GM23338 (cell line): Measurements from ENCODE around the gene CASR. TPM values are rescaled to one million over a fixed set of nuclear protein-coding genes. Genes with fewer than 3 reads are reported as not detected.

Source experiments
- ATAC-seq: fragments of 200-7000 bp; cut with Tn5 transposase; 3 replicates; pipeline ENCODE4 v1.9.1; 2020
- DNase-seq: peaks from one replicate; pipeline ENCODE4 v3.0.0-alpha.2; 2015; ENCODE audit warnings: low spot score
- H2AFZ ChIP-seq: fragments of 200-600 bp; sonication (generic); 2 replicates; pipeline ENCODE4 v1.8.0; 2016; ENCODE audit warnings: antibody characterized with exemption, mild to moderate bottlenecking, moderate library complexity
- H3F3A ChIP-seq: fragments of 200-600 bp; sonication (generic); replicated peaks from 2 replicates; pipeline ENCODE4 v1.8.0; 2017; ENCODE audit warnings: antibody characterized with exemption, mixed run types, low read depth
- H3K27ac ChIP-seq: fragments of 200-600 bp; sonication (generic); 2 replicates; pipeline ENCODE4 v1.6.1; 2016; ENCODE audit warnings: low read depth
- H3K27me3 ChIP-seq: fragments of 200-600 bp; sonication (generic); 2 replicates; pipeline ENCODE4 v1.8.0; 2016; ENCODE audit warnings: mild to moderate bottlenecking, mixed run types, moderate library complexity; ENCODE audit not compliant: insufficient read depth
- H3K36me3 ChIP-seq: fragments of 200-600 bp; sonication (generic); 2 replicates; pipeline ENCODE4 v1.8.0; 2016; ENCODE audit warnings: mild to moderate bottlenecking; ENCODE audit not compliant: insufficient read depth
- H3K4me1 ChIP-seq: fragments of 200-600 bp; sonication (generic); 2 replicates; pipeline ENCODE4 v1.8.0; 2016; ENCODE audit warnings: mild to moderate bottlenecking, moderate library complexity; ENCODE audit not compliant: insufficient read depth
- H3K4me2 ChIP-seq: fragments of 200-600 bp; sonication (generic); 2 replicates; pipeline ENCODE4 v1.7.1; 2017; ENCODE audit warnings: mixed run types
- H3K4me3 ChIP-seq: fragments of 200-600 bp; sonication (generic); 2 replicates; pipeline ENCODE4 v1.6.1; 2016; ENCODE audit warnings: mixed run types
- H3K79me2 ChIP-seq: fragments of 200-600 bp; sonication (generic); replicated peaks from 2 replicates; pipeline ENCODE4 v1.8.0; 2017; ENCODE audit warnings: mild to moderate bottlenecking; ENCODE audit not compliant: insufficient read depth
- H3K9me2 ChIP-seq: fragments of 200-600 bp; sonication (generic); 2 replicates; pipeline ENCODE4 v1.8.0; 2017; ENCODE audit not compliant: insufficient read depth
- H4K20me1 ChIP-seq: fragments of 200-600 bp; sonication (generic); replicated peaks from 2 replicates; pipeline ENCODE4 v1.8.0; 2017; ENCODE audit warnings: mild to moderate bottlenecking; ENCODE audit not compliant: insufficient read depth
- H3K27ac Mint-ChIP-seq: 2 replicates; pipeline ENCODE4 v1.8.0; 2020; ENCODE audit warnings: inconsistent platforms, mild to moderate bottlenecking, moderate library complexity, mixed read lengths
- H3K27me3 Mint-ChIP-seq: 3 replicates; pipeline ENCODE4 v1.8.0; 2022; ENCODE audit warnings: low read depth, mild to moderate bottlenecking, moderate library complexity, mixed read lengths, inconsistent platforms; ENCODE audit not compliant: insufficient read depth, poor library complexity
- H3K36me3 Mint-ChIP-seq: 3 replicates; pipeline ENCODE4 v1.8.0; 2021; ENCODE audit warnings: low read depth, mild to moderate bottlenecking, inconsistent platforms, moderate library complexity, mixed read lengths
- H3K4me1 Mint-ChIP-seq: 3 replicates; pipeline ENCODE4 v1.8.0; 2020; ENCODE audit warnings: mild to moderate bottlenecking, inconsistent platforms, mixed read lengths
- H3K4me3 Mint-ChIP-seq: 3 replicates; pipeline ENCODE4 v1.8.0; 2021; ENCODE audit warnings: moderate library complexity, mild to moderate bottlenecking, inconsistent platforms, mixed read lengths
- H3K9me3 Mint-ChIP-seq: 3 replicates; pipeline ENCODE4 v1.8.0; 2020; ENCODE audit warnings: moderate library complexity, mild to moderate bottlenecking, inconsistent platforms, mixed read lengths
- CREB1 ChIP-seq: fragments of 250-450 bp; sonication (Bioruptor Pico); IDR thresholded peaks from 2 replicates; pipeline ENCODE4 v1.5.0; 2020; ENCODE audit warnings: low read depth, mild to moderate bottlenecking, moderate library complexity
- CTCF ChIP-seq, 2 experiments: fragments of 200-600 bp in 1 of 2; sonication (generic) in 1 of 2; conservative IDR thresholded peaks; 2 replicates each; pipeline versions ENCODE4 v1.5.1 to v1.6.1; 2016 to 2017; ENCODE audit warnings: antibody characterized with exemption in 2 of 2, low read depth in 2 of 2, mild to moderate bottlenecking in 2 of 2, moderate library complexity in 1 of 2
- EZH2phosphoT487 ChIP-seq: fragments of 200-600 bp; sonication (generic); IDR thresholded peaks from one replicate; pipeline ENCODE4 v1.8.1; 2018; ENCODE audit warnings: antibody characterized with exemption; ENCODE audit not compliant: unreplicated experiment
- REST ChIP-seq: IDR thresholded peaks from one replicate; pipeline ENCODE4 v1.6.1; 2018; ENCODE audit warnings: antibody characterized with exemption; ENCODE audit not compliant: unreplicated experiment
- ZNF462 ChIP-seq: fragments of 250-450 bp; sonication (Bioruptor Pico); IDR thresholded peaks from 2 replicates; pipeline ENCODE4 v1.5.0; 2020; ENCODE audit warnings: mild to moderate bottlenecking, moderate library complexity
- polyA plus RNA-seq: library from polyadenylated mRNA; unstranded; fragments of >200 nt; fragmentation: Nextera tagmentation; extraction: Ambion mirVana; gene quantifications from 2 replicates; pipeline ENCODE4 v1.2.1, GENCODE V29; 2016
- total RNA-seq: library from RNA; depleted of rRNA; stranded (reverse); fragments of >200 nt; shearing (Covaris generic); gene quantifications from 2 replicates; pipeline ENCODE4 v1.2.3, GENCODE V29; 2014

The CASR gene
- total and polyA plus RNA-seq, 2 experiments from 2014 or later: 0.08 to 0.56 TPM

GRCh38 chr3:122269045-122269444 lies 85.6 kb downstream of the CASR start:
- peaks cover 4% of the 10 kb centered on the region; the same call in 1 of the 3 replicates for H3K9me3 Mint-ChIP-seq
- no peaks in the 10 kb centered on the region for H3K4me1 ChIP-seq
- no peaks in the 10 kb centered on the region for H3K27me3 Mint-ChIP-seq
- no peak overlapping the region for H3K4me3 ChIP-seq
- peaks cover 6% of the 10 kb centered on the region; the same call in 1 of the 2 replicates for H3K9me2 ChIP-seq
- H2AFZ ChIP-seq: no peak overlapping the region
- H3K79me2 ChIP-seq: no peaks in the 10 kb centered on the region
- H3K27me3 ChIP-seq: no peaks in the 10 kb centered on the region
- no peaks in the 10 kb centered on the region for H3K36me3 ChIP-seq
- no peak for DNase-seq
- no peaks in the 10 kb centered on the region for H3K4me1 Mint-ChIP-seq
- H3K27ac Mint-ChIP-seq: no peak overlapping the region
- TF ChIP-seq CTCF (conservative IDR thresholded peaks at IDR 0.05; ENCODE audit: low read depth in 2 of 2) (no peak), REST (no peak), CREB1 (CRISPR knock-in tag) (no peak), ZNF462 (no peak), EZH2phosphoT487 (no peak)
- ATAC-seq: no peak
- H3K4me2 ChIP-seq: no peak overlapping the region
- H3K4me3 Mint-ChIP-seq: no peak overlapping the region
- H3K36me3 Mint-ChIP-seq: no peaks in the 10 kb centered on the region
- H3K27ac ChIP-seq: no peak overlapping the region
- H4K20me1 ChIP-seq: no peaks in the 10 kb centered on the region
- H3F3A ChIP-seq: no peaks in the 10 kb centered on the region
